ENCODE measurements around the gene MVB12B. TPM values are rescaled to one million over a fixed set of nuclear protein-coding genes. Genes with fewer than 3 reads are reported as not detected.

MVB12B gene
- total RNA-seq, 1 donor from 2014 or later = 47.5 TPM

DNA sequence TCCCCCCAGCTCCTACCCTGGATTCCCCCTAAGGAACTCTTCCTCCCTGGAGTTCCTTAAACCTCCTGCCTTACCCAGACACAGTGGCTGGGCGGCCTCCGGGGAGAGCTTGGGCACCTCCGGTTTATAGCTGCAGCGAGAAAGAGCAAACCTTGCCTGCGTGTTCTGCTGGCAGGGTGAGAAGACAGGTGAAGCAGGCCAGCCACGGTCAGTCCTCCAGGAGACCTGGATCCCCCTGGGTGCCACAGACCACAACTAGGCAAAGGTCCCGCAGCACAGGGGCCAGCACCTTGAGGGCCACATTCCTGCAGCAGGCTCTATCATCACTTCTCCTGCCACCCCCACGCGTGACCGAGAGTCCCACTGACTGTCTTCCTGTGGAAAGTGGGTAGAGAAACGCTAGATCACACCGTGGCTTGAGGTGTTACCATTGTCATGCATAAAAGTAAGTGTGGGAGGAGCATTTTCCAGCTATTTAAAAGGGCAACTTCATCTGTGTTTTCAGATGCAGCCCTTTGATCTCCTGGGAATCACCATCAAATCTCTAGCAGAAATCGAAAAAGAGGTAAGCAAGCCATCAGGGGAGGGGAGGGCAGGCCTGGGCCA, 156.9 kb downstream of the MVB12B start:
- Histone ChIP-seq H3K9me3 (no peaks in the 10 kb centered on the region), H3K4me3 (no peak overlapping the region), H3K27me3 (no peaks in the 10 kb centered on the region), H3K27ac (no peak overlapping the region), H3K4me1 (no peaks in the 10 kb centered on the region), H3K36me3 (peaks cover 3% of the 10 kb centered on the region)
- intact Hi-C loops (cut with DNase I) = no loop called here
- ATAC-seq (no peak), DNase-seq (no peak)
- TF ChIP-seq, protein P1, sequence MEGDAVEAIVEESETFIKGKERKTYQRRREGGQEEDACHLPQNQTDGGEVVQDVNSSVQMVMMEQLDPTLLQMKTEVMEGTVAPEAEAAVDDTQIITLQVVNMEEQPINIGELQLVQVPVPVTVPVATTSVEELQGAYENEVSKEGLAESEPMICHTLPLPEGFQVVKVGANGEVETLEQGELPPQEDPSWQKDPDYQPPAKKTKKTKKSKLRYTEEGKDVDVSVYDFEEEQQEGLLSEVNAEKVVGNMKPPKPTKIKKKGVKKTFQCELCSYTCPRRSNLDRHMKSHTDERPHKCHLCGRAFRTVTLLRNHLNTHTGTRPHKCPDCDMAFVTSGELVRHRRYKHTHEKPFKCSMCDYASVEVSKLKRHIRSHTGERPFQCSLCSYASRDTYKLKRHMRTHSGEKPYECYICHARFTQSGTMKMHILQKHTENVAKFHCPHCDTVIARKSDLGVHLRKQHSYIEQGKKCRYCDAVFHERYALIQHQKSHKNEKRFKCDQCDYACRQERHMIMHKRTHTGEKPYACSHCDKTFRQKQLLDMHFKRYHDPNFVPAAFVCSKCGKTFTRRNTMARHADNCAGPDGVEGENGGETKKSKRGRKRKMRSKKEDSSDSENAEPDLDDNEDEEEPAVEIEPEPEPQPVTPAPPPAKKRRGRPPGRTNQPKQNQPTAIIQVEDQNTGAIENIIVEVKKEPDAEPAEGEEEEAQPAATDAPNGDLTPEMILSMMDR (IDR thresholded peaks at IDR 0.05) = no peak

DNA sequence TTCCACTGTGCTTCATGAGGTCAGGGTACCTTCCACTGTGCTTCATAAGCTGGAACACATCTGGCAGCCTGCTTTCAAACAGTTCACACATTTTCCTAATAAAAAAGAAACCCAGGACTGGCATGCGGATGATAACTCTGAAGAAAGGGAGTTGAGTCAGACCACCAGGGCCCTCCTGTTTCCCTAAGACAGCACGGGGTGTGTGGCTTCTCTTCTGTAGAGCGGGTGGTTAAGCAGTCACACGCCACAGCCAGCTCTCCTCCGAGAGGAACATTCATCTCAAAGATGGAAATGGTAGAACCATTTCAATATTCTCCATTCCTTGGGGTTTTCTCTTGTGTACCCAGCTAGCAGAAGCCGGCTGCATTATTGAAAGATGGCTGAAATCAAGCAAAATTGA, 159.0 kb downstream of the MVB12B start:
- no peak overlapping the region for H3K27ac ChIP-seq
- H3K4me3 ChIP-seq = no peak overlapping the region
- intact Hi-C loops (cut with DNase I) = no loop called here
- ATAC-seq (no peak), DNase-seq (no peak)
- no peaks in the 10 kb centered on the region for H3K9me3 ChIP-seq
- TF ChIP-seq, protein P1 (IDR thresholded peaks at IDR 0.05) = no peak
- no peaks in the 10 kb centered on the region for H3K4me1 ChIP-seq
- H3K36me3 ChIP-seq = peaks cover 3% of the 10 kb centered on the region
- H3K27me3 ChIP-seq = no peaks in the 10 kb centered on the region

DNA sequence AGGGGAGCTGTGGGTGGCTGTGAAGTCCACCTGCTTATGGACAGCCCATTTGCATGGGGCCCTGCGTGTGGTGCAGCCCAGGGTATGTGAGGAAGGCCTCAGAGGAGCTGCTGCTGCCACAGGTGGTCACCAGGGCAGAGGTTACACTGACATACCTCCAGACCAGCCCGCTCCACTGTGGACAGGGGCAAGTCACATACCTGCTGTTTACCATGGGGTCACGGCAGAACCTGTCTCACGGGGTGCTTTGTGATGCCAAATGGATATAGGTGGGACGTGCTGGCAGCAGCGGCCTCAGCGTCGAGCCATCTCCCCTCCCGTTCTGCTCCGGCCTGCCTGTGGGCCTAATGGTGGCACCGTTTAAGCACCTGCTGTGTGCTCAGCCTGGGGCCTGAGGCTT, 159.6 kb downstream of the MVB12B start:
- H3K27me3 ChIP-seq = no peaks in the 10 kb centered on the region
- no peak overlapping the region for H3K4me3 ChIP-seq
- ATAC-seq (no peak), DNase-seq (no peak)
- intact Hi-C loops (cut with DNase I) = no loop called here
- no peaks in the 10 kb centered on the region for H3K9me3 ChIP-seq
- no peaks in the 10 kb centered on the region for H3K4me1 ChIP-seq
- TF ChIP-seq, protein P1 (IDR thresholded peaks at IDR 0.05) = no peak
- H3K36me3 ChIP-seq = peaks cover 3% of the 10 kb centered on the region
- H3K27ac ChIP-seq = no peak overlapping the region

DNA sequence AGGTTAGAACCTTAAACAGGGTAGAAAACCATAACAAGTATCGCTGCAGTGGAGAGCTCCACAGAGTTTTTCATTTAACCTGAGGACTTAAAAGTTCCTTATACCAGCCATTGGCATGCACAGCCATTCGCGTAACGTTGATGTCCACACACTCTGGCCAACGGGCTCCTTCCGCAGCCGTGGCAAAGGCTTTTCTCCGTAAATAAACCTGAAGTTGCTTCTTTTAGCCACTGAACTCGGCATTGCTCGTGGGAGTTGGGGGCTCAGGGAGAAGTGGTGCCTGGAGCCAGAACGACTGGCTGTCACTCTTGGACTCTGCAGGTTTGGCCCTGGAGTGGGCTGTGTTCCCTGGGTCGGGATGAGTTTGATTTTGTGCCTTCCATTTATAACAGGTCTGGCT, 161.2 kb downstream of the MVB12B start:
- TF ChIP-seq, protein P1 (IDR thresholded peaks at IDR 0.05) = no peak
- Histone ChIP-seq H3K9me3 (no peaks in the 10 kb centered on the region), H3K27me3 (no peaks in the 10 kb centered on the region), H3K36me3 (peaks cover 3% of the 10 kb centered on the region), H3K4me1 (no peaks in the 10 kb centered on the region), H3K4me3 (no peak overlapping the region), H3K27ac (no peak overlapping the region)
- ATAC-seq (no peak), DNase-seq (no peak)
- intact Hi-C loops (cut with DNase I) = no loop called here

DNA sequence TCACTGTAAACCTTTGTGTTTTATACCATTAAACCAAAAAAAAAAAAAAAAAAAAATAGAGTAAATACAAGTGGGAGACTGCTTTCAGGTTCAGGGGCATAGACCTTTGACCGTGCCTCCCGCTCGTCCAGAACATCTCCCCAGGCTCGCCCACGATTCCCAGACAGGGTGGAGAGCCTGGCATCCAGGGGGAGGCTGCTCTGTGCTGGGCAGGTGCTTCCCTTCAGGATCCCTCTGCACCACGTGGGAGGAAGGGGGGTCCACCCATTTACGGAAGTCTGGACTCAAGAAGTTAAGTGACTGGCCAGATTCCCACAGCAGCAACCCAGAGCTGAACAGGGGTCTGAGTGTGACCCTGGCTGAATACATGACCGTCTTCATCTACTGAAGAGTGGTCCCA, 161.7 kb downstream of the MVB12B start:
- H3K36me3 ChIP-seq = peaks cover 3% of the 10 kb centered on the region
- no peak overlapping the region for H3K4me3 ChIP-seq
- no peak for DNase-seq
- TF ChIP-seq, protein P1 (IDR thresholded peaks at IDR 0.05) = no peak
- intact Hi-C loops (cut with DNase I) = no loop called here
- H3K27me3 ChIP-seq = no peaks in the 10 kb centered on the region
- H3K27ac ChIP-seq = no peak overlapping the region
- H3K4me1 ChIP-seq = no peaks in the 10 kb centered on the region
- ATAC-seq = peak; percentile 8
- no peaks in the 10 kb centered on the region for H3K9me3 ChIP-seq
